K562 (cell line): ENCODE measurements around the gene CARD8. TPM values are rescaled to one million over a fixed set of nuclear protein-coding genes. Genes with fewer than 3 reads are reported as not detected.

Experiments used
- ESRRA ChIP-seq: fragments of 450-650 bp; IDR thresholded peaks from 2 replicates; pipeline ENCODE4 v1.6.1; 2014; ENCODE audit warnings: low read depth, mild to moderate bottlenecking, moderate library complexity, borderline replicate concordance
- GTF2A2 ChIP-seq: IDR thresholded peaks from 2 replicates; pipeline ENCODE4 v1.6.1; 2016; ENCODE audit warnings: mild to moderate bottlenecking, missing genetic modification characterization, missing compliant biosample characterization
- HDAC8 ChIP-seq: fragments of 450-650 bp; IDR thresholded peaks from 2 replicates; pipeline ENCODE4 v1.6.1; 2016; ENCODE audit warnings: mild to moderate bottlenecking, missing genetic modification characterization, moderate library complexity, missing compliant biosample characterization
- ILK ChIP-seq: fragments of 450-650 bp; IDR thresholded peaks from 2 replicates; pipeline ENCODE4 v1.6.1; 2016; ENCODE audit warnings: missing genetic modification characterization, low read depth, mild to moderate bottlenecking, missing compliant biosample characterization, moderate library complexity, borderline replicate concordance
- KLF10 ChIP-seq: fragments of 250-450 bp; sonication (Bioruptor Pico); IDR thresholded peaks from 2 replicates; pipeline ENCODE4 v1.6.1; 2021; ENCODE audit warnings: matching md5 sums
- KLF13 ChIP-seq: fragments of 450-650 bp; IDR thresholded peaks from 2 replicates; pipeline ENCODE4 v1.6.1; 2016; ENCODE audit warnings: missing genetic modification characterization, low read depth, mild to moderate bottlenecking, missing compliant biosample characterization, moderate library complexity, borderline replicate concordance
- PTRF ChIP-seq: fragments of 450-650 bp; IDR thresholded peaks from 2 replicates; pipeline ENCODE4 v1.6.1; 2016; ENCODE audit warnings: mild to moderate bottlenecking, missing genetic modification characterization, missing compliant biosample characterization
- ZBED1 ChIP-seq: IDR thresholded peaks from 2 replicates; pipeline ENCODE4 v1.6.1; 2014
- ZNF175 ChIP-seq: fragments of 200-800 bp; sonication (Bioruptor generic); IDR thresholded peaks from 2 replicates; pipeline ENCODE4 v1.6.1; 2016; ENCODE audit warnings: low read depth, mild to moderate bottlenecking, missing genetic modification characterization, missing compliant biosample characterization
- ZNF347 ChIP-seq: fragments of 450-650 bp; formaldehyde crosslinking; IDR thresholded peaks from 2 replicates; pipeline ENCODE4 v1.4.0; 2020; ENCODE audit warnings: low read depth, mild to moderate bottlenecking, moderate library complexity
- polyA plus RNA-seq, 8 experiments: library from polyadenylated mRNA; depleted of rRNA in 4 of 8; stranded (reverse) in 5 of 8; unstranded in 3 of 8; fragments of >200 nt; fragmentation: Nextera tagmentation in 2 of 8; fragmentation: Illumina TruSeq in 1 of 8; extraction: Ambion mirVana in 2 of 8; extraction: Trizol in 1 of 8; gene quantifications; 2 replicates each; pipeline versions ENCODE4 v1.2.1 to v1.2.3, GENCODE V29; 2011 to 2014; ENCODE audit warnings: inconsistent platforms in 1 of 8, missing spikeins in 1 of 8
- total RNA-seq, 7 experiments: library from RNA; depleted of rRNA in 6 of 7; stranded (reverse); fragments of >200 nt in 6 of 7; fragmentation: Illumina TruSeq in 2 of 7; extraction: Trizol in 2 of 7; gene quantifications; 2 replicates each; pipeline versions ENCODE4 v1.2.1 to v1.2.3, GENCODE V29; 2011 to 2021; ENCODE audit warnings: low replicate concordance in 1 of 7
- TF ChIP-seq, protein P1 (sequence below), 2 experiments: fragments of 450-650 bp; formaldehyde crosslinking in 1 of 2; IDR thresholded peaks; 2 replicates each; pipeline versions ENCODE4 v1.4.0 to v1.6.1; 2014 to 2020; ENCODE audit warnings: mild to moderate bottlenecking in 2 of 2, borderline replicate concordance in 1 of 2, low read depth in 1 of 2
- TF ChIP-seq, protein P2 (sequence below): fragments of 450-650 bp; IDR thresholded peaks from 2 replicates; pipeline ENCODE4 v1.6.1; 2017; ENCODE audit warnings: antibody characterized with exemption, mild to moderate bottlenecking
- TF ChIP-seq, protein P3 (sequence below): fragments of 450-650 bp; conservative IDR thresholded peaks from 2 replicates; pipeline ENCODE4 v1.6.1; 2016; ENCODE audit warnings: missing genetic modification characterization, low read depth, mild to moderate bottlenecking, missing compliant biosample characterization, moderate library complexity

Gene CARD8
- total and polyA plus RNA-seq, 9 of the 15 experiments (the other 6 are each of a cell fraction or from before 2014, with no cell fraction given), result 11.5 to 26.4 (median 20.8) TPM

DNA sequence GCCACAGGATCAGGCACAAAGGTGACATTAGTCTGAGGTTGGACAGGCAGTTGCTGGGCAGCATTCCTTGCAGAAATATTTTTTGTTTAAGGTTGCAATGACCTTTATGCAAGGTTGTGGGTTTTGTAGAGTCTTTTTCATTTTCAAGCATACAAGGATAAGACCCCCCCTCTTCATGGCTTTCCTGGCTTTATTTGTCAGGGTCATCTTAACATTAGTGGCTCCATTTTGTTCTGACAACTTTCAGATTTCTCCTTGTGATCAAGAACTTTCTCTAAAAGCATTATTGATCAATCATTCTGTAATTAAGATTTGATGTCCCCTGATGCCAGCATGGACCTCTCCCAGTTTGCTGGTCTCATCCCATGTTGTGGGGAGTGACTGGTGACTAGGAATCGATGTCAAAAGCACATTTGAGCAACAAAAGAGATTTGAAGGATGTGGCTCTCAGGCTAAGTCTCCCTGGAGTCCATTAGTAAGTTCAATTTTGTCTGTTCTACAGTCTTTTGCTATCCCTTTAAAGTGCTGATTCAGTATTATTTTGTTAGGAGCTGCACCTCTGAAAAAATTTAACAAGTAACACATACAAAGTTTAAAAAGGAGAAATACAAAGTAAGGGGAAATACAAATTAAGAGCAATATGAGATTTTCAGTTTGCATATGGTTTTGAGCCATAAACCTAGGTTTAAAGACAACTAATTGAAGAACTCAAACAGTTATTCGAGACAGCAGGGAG is 5.3 kb downstream of the CARD8 start (continued):
- TF ChIP-seq, protein P1, sequence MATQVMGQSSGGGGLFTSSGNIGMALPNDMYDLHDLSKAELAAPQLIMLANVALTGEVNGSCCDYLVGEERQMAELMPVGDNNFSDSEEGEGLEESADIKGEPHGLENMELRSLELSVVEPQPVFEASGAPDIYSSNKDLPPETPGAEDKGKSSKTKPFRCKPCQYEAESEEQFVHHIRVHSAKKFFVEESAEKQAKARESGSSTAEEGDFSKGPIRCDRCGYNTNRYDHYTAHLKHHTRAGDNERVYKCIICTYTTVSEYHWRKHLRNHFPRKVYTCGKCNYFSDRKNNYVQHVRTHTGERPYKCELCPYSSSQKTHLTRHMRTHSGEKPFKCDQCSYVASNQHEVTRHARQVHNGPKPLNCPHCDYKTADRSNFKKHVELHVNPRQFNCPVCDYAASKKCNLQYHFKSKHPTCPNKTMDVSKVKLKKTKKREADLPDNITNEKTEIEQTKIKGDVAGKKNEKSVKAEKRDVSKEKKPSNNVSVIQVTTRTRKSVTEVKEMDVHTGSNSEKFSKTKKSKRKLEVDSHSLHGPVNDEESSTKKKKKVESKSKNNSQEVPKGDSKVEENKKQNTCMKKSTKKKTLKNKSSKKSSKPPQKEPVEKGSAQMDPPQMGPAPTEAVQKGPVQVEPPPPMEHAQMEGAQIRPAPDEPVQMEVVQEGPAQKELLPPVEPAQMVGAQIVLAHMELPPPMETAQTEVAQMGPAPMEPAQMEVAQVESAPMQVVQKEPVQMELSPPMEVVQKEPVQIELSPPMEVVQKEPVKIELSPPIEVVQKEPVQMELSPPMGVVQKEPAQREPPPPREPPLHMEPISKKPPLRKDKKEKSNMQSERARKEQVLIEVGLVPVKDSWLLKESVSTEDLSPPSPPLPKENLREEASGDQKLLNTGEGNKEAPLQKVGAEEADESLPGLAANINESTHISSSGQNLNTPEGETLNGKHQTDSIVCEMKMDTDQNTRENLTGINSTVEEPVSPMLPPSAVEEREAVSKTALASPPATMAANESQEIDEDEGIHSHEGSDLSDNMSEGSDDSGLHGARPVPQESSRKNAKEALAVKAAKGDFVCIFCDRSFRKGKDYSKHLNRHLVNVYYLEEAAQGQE (IDR thresholded peaks at IDR 0.05; ENCODE audit: borderline replicate concordance), result 0 out of 2 replicates have a peak, but pooled peaks have one; percentile 13
- TF ChIP-seq, protein P1 (CRISPR knock-in tag; IDR thresholded peaks at IDR 0.05; ENCODE audit: low read depth), result no peak
- TF ChIP-seq GTF2A2 (tag) (peak; percentile 62), ILK (0 out of 2 replicates have a peak, but pooled peaks have one; percentile 41), KLF10 (no peak), HDAC8 (tag) (0 out of 2 replicates have a peak, but pooled peaks have one; percentile 28), ZNF347 (no peak), PTRF (tag) (peak; percentile 75; the same call in 1 of the 2 replicates), ZNF175 (CRISPR knock-in tag) (no peak), ESRRA (no peak), KLF13 (no peak), ZBED1 (no peak)
- TF ChIP-seq, protein P2, sequence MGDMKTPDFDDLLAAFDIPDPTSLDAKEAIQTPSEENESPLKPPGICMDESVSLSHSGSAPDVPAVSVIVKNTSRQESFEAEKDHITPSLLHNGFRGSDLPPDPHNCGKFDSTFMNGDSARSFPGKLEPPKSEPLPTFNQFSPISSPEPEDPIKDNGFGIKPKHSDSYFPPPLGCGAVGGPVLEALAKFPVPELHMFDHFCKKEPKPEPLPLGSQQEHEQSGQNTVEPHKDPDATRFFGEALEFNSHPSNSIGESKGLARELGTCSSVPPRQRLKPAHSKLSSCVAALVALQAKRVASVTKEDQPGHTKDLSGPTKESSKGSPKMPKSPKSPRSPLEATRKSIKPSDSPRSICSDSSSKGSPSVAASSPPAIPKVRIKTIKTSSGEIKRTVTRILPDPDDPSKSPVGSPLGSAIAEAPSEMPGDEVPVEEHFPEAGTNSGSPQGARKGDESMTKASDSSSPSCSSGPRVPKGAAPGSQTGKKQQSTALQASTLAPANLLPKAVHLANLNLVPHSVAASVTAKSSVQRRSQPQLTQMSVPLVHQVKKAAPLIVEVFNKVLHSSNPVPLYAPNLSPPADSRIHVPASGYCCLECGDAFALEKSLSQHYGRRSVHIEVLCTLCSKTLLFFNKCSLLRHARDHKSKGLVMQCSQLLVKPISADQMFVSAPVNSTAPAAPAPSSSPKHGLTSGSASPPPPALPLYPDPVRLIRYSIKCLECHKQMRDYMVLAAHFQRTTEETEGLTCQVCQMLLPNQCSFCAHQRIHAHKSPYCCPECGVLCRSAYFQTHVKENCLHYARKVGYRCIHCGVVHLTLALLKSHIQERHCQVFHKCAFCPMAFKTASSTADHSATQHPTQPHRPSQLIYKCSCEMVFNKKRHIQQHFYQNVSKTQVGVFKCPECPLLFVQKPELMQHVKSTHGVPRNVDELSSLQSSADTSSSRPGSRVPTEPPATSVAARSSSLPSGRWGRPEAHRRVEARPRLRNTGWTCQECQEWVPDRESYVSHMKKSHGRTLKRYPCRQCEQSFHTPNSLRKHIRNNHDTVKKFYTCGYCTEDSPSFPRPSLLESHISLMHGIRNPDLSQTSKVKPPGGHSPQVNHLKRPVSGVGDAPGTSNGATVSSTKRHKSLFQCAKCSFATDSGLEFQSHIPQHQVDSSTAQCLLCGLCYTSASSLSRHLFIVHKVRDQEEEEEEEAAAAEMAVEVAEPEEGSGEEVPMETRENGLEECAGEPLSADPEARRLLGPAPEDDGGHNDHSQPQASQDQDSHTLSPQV, result peak; percentile 96
- TF ChIP-seq, protein P3, sequence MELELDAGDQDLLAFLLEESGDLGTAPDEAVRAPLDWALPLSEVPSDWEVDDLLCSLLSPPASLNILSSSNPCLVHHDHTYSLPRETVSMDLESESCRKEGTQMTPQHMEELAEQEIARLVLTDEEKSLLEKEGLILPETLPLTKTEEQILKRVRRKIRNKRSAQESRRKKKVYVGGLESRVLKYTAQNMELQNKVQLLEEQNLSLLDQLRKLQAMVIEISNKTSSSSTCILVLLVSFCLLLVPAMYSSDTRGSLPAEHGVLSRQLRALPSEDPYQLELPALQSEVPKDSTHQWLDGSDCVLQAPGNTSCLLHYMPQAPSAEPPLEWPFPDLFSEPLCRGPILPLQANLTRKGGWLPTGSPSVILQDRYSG, result peak; percentile 76
